ENCODE data around the gene MPZL2.

DNA sequence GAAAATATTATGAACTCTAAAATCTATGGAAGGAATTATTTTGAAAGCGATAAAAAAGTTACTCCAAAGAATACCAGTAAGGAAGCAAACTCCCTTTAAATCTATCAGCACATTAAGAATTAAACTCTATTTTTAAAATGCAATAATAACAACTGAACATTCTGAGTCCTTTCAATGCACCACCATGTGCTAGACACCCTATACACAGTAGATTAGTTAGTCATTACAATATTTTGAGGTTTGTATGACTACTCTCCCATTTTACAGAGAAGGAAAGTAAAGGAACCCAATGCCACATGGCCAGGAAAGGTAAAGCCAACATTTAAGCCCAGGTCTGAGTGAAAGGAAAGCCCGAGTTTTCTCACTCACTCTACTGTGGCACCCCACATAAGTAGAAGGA, 57.0 kb downstream of the MPZL2 start:
- TF ChIP-seq, protein P1, sequence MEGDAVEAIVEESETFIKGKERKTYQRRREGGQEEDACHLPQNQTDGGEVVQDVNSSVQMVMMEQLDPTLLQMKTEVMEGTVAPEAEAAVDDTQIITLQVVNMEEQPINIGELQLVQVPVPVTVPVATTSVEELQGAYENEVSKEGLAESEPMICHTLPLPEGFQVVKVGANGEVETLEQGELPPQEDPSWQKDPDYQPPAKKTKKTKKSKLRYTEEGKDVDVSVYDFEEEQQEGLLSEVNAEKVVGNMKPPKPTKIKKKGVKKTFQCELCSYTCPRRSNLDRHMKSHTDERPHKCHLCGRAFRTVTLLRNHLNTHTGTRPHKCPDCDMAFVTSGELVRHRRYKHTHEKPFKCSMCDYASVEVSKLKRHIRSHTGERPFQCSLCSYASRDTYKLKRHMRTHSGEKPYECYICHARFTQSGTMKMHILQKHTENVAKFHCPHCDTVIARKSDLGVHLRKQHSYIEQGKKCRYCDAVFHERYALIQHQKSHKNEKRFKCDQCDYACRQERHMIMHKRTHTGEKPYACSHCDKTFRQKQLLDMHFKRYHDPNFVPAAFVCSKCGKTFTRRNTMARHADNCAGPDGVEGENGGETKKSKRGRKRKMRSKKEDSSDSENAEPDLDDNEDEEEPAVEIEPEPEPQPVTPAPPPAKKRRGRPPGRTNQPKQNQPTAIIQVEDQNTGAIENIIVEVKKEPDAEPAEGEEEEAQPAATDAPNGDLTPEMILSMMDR (IDR thresholded peaks at IDR 0.05; ENCODE audit: borderline replicate concordance, extremely low read depth, low read length, poor library complexity, severe bottlenecking): no peak
- no peak for TF ChIP-seq EZH2 (IDR thresholded peaks at IDR 0.05; ENCODE audit: borderline replicate concordance, low read depth, low read length, severe bottlenecking)

Data from DND-41 (cell line).